Prostate gland (tissue), 2 donors: ENCODE data around the gene HYLS1. TPM values are rescaled to one million over a fixed set of nuclear protein-coding genes. Genes with fewer than 3 reads are reported as not detected.

Experiments used
- DNase-seq: peaks from one replicate; pipeline ENCODE4 v3.0.0-alpha.2; 2019; ENCODE audit warnings: low spot score
- H3K27ac ChIP-seq, 2 donors: fragments of 200-600 bp; sonication (generic); 2 replicates each; pipeline ENCODE4 v1.5.1; 2017 to 2019
- H3K27me3 ChIP-seq: fragments of 200-600 bp; sonication (generic); replicated peaks from 2 replicates; pipeline ENCODE4 v1.5.1; 2019; ENCODE audit not compliant: insufficient read depth
- H3K36me3 ChIP-seq, 2 donors: fragments of 200-600 bp; sonication (generic); 1 replicate in 1 of 2; 2 replicates in 1 of 2; pipeline versions ENCODE4 v1.5.1 to v1.8.1; 2017 to 2019
- H3K4me1 ChIP-seq: fragments of 200-600 bp; sonication (generic); replicated peaks from 2 replicates; pipeline ENCODE4 v1.5.1; 2019
- H3K4me3 ChIP-seq, 2 donors: fragments of 200-600 bp; sonication (generic); 2 replicates each; pipeline ENCODE4 v1.5.1; 2017 to 2019
- H3K9me3 ChIP-seq: fragments of 200-600 bp; sonication (generic); 2 replicates; pipeline ENCODE4 v1.5.1; 2017
- CTCF ChIP-seq, 4 experiments: fragments of 200-600 bp in 2 of 4; fragments of 450-650 bp in 2 of 4; sonication (generic) in 2 of 4; IDR thresholded peaks; 1 replicate in 3 of 4; 2 replicates in 1 of 4; pipeline ENCODE4 v1.5.1; 2016 to 2019; ENCODE audit warnings: antibody characterized with exemption in 4 of 4, mild to moderate bottlenecking in 2 of 4, moderate library complexity in 2 of 4
- POLR2A ChIP-seq: fragments of 450-650 bp; IDR thresholded peaks from one replicate; pipeline ENCODE4 v1.6.1; 2016; ENCODE audit warnings: antibody characterized with exemption, mild to moderate bottlenecking
- POLR2AphosphoS5 ChIP-seq: sonication (generic); formaldehyde crosslinking; IDR thresholded peaks from one replicate; pipeline ENCODE4 v1.6.1; 2017; ENCODE audit warnings: antibody characterized with exemption
- WGBS: methylation state at CpG from one replicate; pipeline ENCODE4 v1.1.5; 2018; 5-methylcytosine and 5-hydroxymethylcytosine counted together
- intact Hi-C: fragments of 100-400 bp; cut with DNase I; formaldehyde crosslinking; loops from one replicate; pipeline ENCODE4 v1.14.2; 2022
- total RNA-seq, 2 donors: library from RNA; depleted of rRNA; stranded (reverse); fragments of >200 nt; gene quantifications; one replicate each; pipeline ENCODE4 v1.1.0, GENCODE V29; 2016

HYLS1 gene
- total RNA-seq, 2 donors from 2014 or later, result 4.4 to 6.5 TPM

DNA sequence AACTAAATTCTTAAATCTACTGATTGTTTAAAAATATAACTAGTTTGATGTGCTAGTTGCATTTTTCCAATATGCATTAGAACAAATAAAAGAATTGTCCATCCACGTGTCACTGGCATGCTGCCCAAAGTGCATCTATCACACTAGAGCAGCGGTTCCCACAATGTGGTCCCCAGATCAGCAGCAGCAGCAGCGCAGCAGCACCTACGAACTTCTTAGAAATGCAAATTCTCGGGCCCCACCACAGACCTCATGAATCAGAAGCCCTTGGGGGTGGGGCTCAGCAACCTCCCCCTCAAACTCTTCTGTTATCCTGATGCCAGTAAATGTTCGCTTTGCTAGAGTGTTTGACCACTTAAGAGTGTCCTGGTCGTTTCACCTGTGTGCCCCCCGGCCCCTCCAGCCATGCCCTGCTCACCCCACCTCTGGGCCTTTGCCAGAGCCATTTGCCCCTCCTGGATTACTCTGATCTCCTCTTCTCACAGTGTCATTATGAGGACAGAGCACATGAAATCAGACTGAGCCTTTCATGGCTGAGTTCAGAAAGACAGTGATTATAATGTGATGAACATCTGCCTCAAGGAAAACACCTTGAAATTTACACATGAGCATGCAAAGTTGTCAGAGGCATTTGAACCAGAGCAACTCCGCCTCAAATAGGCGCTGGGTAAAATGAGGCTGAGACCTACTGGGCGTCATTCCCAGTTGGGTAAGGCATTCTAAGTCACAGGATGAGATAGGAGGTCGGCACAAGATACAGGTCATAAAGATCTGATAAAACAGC is 45.8 kb downstream of the HYLS1 start:
- Histone ChIP-seq H3K4me1 (no peaks in the 10 kb centered on the region), H3K27ac (no peak overlapping the region), H3K4me3 (no peak overlapping the region), H3K27me3 (no peaks in the 10 kb centered on the region), H3K9me3 (no peaks in the 10 kb centered on the region), H3K36me3 (no peaks in the 10 kb centered on the region)
- TF ChIP-seq POLR2AphosphoS5 (no peak), CTCF (IDR thresholded peaks at IDR 0.05) (no peak), POLR2A (no peak)
- intact Hi-C loops, result no loop called here
- WGBS, result 77% methylated on average over 12 of the region's 12 CpGs
- no peak for DNase-seq

DNA sequence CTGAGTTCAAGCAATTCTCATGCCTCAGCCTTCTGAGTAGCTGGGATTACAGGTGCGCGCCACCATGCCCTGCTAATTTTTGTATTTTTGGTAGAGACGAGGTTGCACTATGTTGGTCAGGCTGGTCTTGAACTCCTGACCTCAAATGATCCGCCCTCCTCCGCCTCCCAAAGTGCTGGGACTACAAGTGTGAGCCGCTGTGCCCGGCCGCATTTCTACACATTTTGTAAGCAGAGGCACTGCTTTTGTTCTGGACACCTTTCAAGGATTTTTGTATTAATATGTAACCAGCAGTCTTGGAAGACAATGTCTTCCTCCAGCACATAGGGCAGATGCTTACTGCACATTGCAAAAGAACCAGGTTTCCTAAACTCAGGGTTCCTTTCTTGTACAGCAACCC is 47.0 kb downstream of the HYLS1 start:
- Histone ChIP-seq H3K9me3 (no peaks in the 10 kb centered on the region), H3K27me3 (no peaks in the 10 kb centered on the region), H3K27ac (no peak overlapping the region), H3K36me3 (no peaks in the 10 kb centered on the region), H3K4me1 (no peaks in the 10 kb centered on the region), H3K4me3 (no peak overlapping the region)
- intact Hi-C loops, result no loop called here
- TF ChIP-seq POLR2AphosphoS5 (no peak), CTCF (IDR thresholded peaks at IDR 0.05) (no peak), POLR2A (no peak)
- 95% methylated on average over 8 of the region's 8 CpGs for WGBS
- DNase-seq, result no peak

DNA sequence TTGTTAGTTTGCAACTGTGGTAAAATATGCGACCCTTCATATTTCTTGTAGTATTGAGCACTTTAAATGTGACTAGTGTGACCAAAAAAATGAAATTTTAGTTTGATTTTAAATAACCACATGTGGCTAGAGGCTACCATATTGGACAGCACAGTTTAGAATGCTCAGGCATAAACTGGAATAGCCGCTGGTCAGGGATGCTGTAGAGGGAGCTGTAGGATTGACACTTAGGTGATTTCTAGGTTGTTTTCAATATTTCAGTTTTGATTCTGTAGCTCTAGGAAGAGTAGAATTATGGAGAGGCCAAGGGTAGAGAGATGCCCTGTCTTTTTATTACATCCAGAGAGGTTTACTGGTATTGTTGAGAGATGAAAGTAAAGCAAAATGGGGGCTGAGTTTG is 47.6 kb downstream of the HYLS1 start:
- no peaks in the 10 kb centered on the region for H3K27me3 ChIP-seq
- H3K4me3 ChIP-seq, result no peak overlapping the region
- no peak for DNase-seq
- intact Hi-C loops, result no loop called here
- H3K4me1 ChIP-seq, result no peaks in the 10 kb centered on the region
- TF ChIP-seq POLR2AphosphoS5 (no peak), CTCF (IDR thresholded peaks at IDR 0.05) (no peak), POLR2A (no peak)
- no peaks in the 10 kb centered on the region for H3K36me3 ChIP-seq
- no peak overlapping the region for H3K27ac ChIP-seq
- WGBS, result 96% methylated on average over 2 of the region's 2 CpGs
- H3K9me3 ChIP-seq, result no peaks in the 10 kb centered on the region

- intact Hi-C loops, result no loop called here
- no peaks in the 10 kb centered on the region for H3K4me1 ChIP-seq
- DNase-seq, result no peak
- H3K36me3 ChIP-seq, result no peaks in the 10 kb centered on the region
- H3K27me3 ChIP-seq, result no peaks in the 10 kb centered on the region
- TF ChIP-seq CTCF (IDR thresholded peaks at IDR 0.05), result no peak
- TF ChIP-seq POLR2AphosphoS5, result no peak
- TF ChIP-seq POLR2A, result no peak
- H3K4me3 ChIP-seq, result no peak overlapping the region
- H3K27ac ChIP-seq, result no peak overlapping the region
- WGBS, result 54% methylated on average over 12 of the region's 12 CpGs
- no peaks in the 10 kb centered on the region for H3K9me3 ChIP-seq
Observed at GRCh38 chr11:125935618-125936199, 48.2 kb downstream of the HYLS1 start.

GRCh38 chr11:125938418-125938817 is 51.0 kb downstream of the HYLS1 start:
- Histone ChIP-seq H3K9me3 (no peaks in the 10 kb centered on the region), H3K27me3 (no peaks in the 10 kb centered on the region), H3K4me3 (no peak overlapping the region), H3K27ac (no peak overlapping the region), H3K4me1 (no peaks in the 10 kb centered on the region), H3K36me3 (no peaks in the 10 kb centered on the region)
- intact Hi-C loops, result no loop called here
- 91% methylated on average over 5 of the region's 5 CpGs for WGBS
- no peak for DNase-seq
- TF ChIP-seq POLR2AphosphoS5, result no peak
- TF ChIP-seq CTCF (IDR thresholded peaks at IDR 0.05), result no peak
- no peak for TF ChIP-seq POLR2A
